AG10803 (cell line): ENCODE measurements around the gene TRPV3.

Experiments
- DNase-seq: peaks from one replicate; pipeline ENCODE4 v3.0.0; 2010; ENCODE audit warnings: low read depth
- H3K4me3 ChIP-seq: 2 replicates; pipeline ENCODE4 v1.5.1; 2011; ENCODE audit warnings: mild to moderate bottlenecking, low read length, control low read depth
- TF ChIP-seq, protein P1 (sequence below): conservative IDR thresholded peaks from 2 replicates; pipeline ENCODE4 v1.5.1; 2011; ENCODE audit warnings: mild to moderate bottlenecking, low read length, control low read depth, inconsistent platforms

Gene TRPV3

DNA sequence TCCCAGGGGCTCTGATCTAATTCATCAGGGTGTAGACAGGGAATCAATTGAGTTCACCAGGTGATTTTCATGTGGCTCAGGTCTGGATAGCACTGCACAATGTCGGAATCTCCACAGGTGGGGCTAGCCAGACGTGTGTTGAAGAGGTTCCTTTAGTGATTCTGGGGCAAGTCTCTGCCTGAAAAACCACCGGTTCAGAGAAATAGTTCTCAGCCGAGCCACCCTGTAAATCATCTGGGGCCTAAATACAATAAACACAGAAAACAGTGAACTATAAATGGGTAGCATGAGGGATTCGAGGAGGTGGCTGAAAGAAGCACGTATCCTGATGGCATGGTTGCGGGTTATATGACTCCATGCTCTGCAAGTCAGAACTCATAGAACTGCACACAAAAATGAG, 60.5 kb downstream of the TRPV3 start:
- TF ChIP-seq, protein P1, sequence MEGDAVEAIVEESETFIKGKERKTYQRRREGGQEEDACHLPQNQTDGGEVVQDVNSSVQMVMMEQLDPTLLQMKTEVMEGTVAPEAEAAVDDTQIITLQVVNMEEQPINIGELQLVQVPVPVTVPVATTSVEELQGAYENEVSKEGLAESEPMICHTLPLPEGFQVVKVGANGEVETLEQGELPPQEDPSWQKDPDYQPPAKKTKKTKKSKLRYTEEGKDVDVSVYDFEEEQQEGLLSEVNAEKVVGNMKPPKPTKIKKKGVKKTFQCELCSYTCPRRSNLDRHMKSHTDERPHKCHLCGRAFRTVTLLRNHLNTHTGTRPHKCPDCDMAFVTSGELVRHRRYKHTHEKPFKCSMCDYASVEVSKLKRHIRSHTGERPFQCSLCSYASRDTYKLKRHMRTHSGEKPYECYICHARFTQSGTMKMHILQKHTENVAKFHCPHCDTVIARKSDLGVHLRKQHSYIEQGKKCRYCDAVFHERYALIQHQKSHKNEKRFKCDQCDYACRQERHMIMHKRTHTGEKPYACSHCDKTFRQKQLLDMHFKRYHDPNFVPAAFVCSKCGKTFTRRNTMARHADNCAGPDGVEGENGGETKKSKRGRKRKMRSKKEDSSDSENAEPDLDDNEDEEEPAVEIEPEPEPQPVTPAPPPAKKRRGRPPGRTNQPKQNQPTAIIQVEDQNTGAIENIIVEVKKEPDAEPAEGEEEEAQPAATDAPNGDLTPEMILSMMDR: no peak

DNA sequence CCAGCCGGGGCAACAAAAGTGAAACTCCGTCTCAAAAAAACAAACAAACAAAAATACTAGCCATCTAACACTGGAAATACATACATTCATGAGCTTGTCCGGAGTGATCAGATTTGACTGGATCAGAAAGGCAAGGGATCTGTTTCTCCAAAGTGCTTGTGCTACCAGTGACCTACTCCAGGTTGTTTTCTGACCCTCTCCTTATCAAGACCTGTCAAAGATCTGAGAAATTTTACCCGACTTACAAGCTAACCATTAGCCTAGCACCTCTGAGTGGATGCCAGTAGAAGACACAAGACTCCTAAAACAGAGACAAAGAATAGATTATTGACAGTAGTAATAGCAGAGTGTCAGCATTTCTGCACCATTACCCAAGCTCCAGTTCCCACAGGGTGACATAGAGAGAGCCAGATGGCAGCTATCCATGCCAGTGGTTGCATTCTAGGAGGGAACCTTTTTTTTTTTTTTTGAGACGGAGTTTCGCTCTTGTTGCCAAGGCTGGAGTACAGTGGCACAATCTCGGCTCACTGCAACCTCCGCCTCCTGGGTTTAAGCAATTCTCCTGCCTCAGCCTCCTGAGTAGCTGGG, 72.0 kb downstream of the TRPV3 start:
- no peak overlapping the region for H3K4me3 ChIP-seq
- TF ChIP-seq, protein P1: no peak

More for the DNA sequence above, 60.5 kb downstream of the TRPV3 start:
- DNase-seq: no peak
- H3K4me3 ChIP-seq: no peak overlapping the region

DNA sequence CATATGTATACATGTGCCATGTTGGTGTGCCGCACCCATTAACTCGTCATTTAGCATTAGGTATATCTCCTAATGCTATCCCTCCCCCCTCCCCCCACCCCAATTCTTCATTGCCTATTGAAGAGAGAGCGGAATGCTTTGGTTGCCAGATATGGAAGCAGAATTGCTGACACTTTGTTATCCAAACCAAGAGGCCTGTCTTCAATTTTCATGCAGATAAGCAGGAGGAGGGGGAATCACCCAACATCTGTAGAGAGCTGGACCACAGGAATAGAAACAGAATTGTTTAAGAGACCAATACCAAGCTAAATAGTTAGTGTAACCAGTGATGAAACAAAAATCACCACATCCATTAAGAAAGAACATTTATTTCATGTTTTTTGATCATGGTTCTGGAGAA, 74.8 kb downstream of the TRPV3 start:
- TF ChIP-seq, protein P1: no peak
- H3K4me3 ChIP-seq: no peak overlapping the region
- no peak for DNase-seq

More for the DNA sequence above, 72.0 kb downstream of the TRPV3 start:
- DNase-seq: no peak

DNA sequence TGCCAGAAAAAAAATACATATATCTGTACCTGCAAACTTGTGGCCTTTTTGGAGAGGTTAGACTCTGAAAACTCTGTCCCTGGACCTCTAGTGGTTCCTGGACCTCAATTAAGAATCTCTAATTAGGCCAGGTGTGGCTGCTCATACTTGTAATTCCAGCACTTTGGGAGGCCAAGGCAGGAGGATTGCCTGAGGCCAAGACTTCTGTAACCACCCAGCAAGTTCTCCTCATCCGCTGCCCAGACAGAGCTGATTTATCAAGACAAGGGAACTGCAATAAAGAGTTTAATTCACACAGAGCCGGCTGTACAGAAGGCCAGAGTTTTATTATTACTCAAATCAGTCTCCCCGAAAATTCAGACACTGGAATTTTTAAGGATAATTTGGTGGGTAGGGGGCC, 77.6 kb downstream of the TRPV3 start:
- H3K4me3 ChIP-seq: no peak overlapping the region
- TF ChIP-seq, protein P1: no peak
- no peak for DNase-seq

DNA sequence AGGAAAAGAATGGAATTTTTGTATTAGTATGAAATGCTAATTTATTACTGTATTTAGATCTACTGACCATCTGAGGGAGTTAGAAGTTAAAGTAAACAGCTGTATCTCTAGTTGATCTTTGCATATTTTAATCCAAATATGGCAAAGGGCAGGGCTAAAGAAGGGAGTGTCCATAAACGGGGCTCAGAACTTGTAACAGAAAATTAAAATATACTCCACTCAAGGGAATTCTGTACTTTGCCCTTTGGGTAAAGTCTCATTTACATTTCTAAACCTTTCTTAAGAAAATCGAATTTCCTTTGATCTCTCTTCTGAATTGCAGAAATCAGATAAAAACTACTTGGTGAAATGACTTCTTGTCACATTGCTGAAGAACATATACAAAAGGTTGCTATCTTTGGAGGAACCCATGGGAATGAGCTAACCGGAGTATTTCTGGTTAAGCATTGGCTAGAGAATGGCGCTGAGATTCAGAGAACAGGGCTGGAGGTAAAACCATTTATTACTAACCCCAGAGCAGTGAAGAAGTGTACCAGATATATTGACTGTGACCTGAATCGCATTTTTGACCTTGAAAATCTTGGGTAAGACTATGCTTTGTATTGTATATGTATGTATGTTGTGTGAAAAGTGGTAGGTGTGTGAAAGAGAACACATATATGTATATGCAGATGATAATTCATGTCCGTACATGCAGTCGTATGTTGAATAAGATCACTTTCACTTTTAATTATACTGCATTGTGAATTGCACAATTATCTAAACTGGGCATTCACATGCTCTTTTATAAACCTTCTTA, 81.6 kb downstream of the TRPV3 start, which contains the start of gene ASPA:
Gene ASPA (plus strand): TSS at position 186 of the 799 bp plus-strand sequence. CDS start 163 bp downstream, at position 349.
- peak; percentile 49 for DNase-seq
- peak within 1 kb of the TSS; percentile 47 for H3K4me3 ChIP-seq
- TF ChIP-seq, protein P1: 0 out of 2 replicates have a peak, but pooled peaks have one; percentile 8

DNA sequence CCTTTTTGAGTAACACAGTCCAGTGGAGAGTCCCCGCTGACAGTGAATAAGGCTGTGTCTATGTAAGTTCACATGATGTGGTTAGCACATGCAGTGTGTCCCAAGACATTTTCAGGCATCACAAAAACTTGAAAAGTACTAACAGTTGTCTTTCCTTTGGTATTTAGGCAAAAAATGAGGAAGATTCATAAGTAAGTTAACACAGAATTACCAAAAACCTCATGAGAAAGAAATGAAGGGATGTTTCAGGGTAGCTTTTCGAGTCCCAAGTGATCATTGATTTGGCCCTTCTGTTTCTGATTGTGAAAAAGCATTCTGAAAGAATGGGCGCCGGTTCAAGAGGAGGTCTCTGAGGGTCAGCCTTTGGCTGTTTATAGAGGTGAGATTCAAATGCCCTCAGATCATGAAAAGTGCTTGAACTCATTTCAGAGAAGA, 82.3 kb downstream of the TRPV3 start:
- no peak for DNase-seq
- no peak overlapping the region for H3K4me3 ChIP-seq
- TF ChIP-seq, protein P1: no peak
